Endothelial cell (in vitro differentiated cells): ENCODE results near the gene UGGT2. TPM values are rescaled to one million over a fixed set of nuclear protein-coding genes. Genes with fewer than 3 reads are reported as not detected.

Source experiments
- DNase-seq: peaks from one replicate; pipeline ENCODE4 v3.0.0; 2021; ENCODE audit warnings: low spot score
- H3K27ac Mint-ChIP-seq: one replicate; pipeline ENCODE4 v1.8.0; 2021; ENCODE audit warnings: mixed read lengths, inconsistent platforms; ENCODE audit not compliant: unreplicated experiment
- H3K27me3 Mint-ChIP-seq: one replicate; pipeline ENCODE4 v1.8.0; 2021; ENCODE audit warnings: mild to moderate bottlenecking, moderate library complexity, mixed read lengths, inconsistent platforms; ENCODE audit not compliant: unreplicated experiment
- H3K36me3 Mint-ChIP-seq: one replicate; pipeline ENCODE4 v1.8.0; 2021; ENCODE audit warnings: mild to moderate bottlenecking, low read depth, mixed read lengths, inconsistent platforms; ENCODE audit not compliant: unreplicated experiment
- H3K4me1 Mint-ChIP-seq: one replicate; pipeline ENCODE4 v1.8.0; 2021; ENCODE audit warnings: mild to moderate bottlenecking, mixed read lengths, inconsistent platforms; ENCODE audit not compliant: unreplicated experiment
- H3K4me3 Mint-ChIP-seq: one replicate; pipeline ENCODE4 v1.8.0; 2021; ENCODE audit warnings: mild to moderate bottlenecking, mixed read lengths, inconsistent platforms; ENCODE audit not compliant: unreplicated experiment
- H3K9me3 Mint-ChIP-seq: one replicate; pipeline ENCODE4 v1.8.0; 2021; ENCODE audit warnings: mixed read lengths, inconsistent platforms; ENCODE audit not compliant: unreplicated experiment
- CTCF ChIP-seq: fragments of 200-600 bp; sonication (generic); IDR thresholded peaks from one replicate; pipeline ENCODE4 v1.5.0; 2021; ENCODE audit warnings: antibody characterized with exemption; ENCODE audit not compliant: unreplicated experiment
- total RNA-seq: library from RNA; stranded (reverse); fragmentation: NEBNext Ultra II Directional; extraction: Animal tissue kit (Norgen Biotek cat#: 25700); gene quantifications from one replicate; pipeline ENCODE4 v1.2.1, GENCODE V29; 2021; ENCODE audit not compliant: unreplicated experiment

Gene UGGT2
- total RNA-seq, 1 donor from 2014 or later: 23.7 TPM

GRCh38 chr13:96033220-96034015 lies 19.8 kb downstream of the UGGT2 start:
- no peak for TF ChIP-seq CTCF
- Mint-ChIP-seq H3K4me1 (no peaks in the 10 kb centered on the region), H3K27me3 (no peaks in the 10 kb centered on the region), H3K4me3 (no peak overlapping the region), H3K9me3 (no peaks in the 10 kb centered on the region), H3K36me3 (peaks cover 8% of the 10 kb centered on the region), H3K27ac (no peak overlapping the region)
- DNase-seq: no peak

GRCh38 chr13:96032717-96033116 lies 20.5 kb downstream of the UGGT2 start:
- no peaks in the 10 kb centered on the region for H3K4me1 Mint-ChIP-seq

GRCh38 chr13:96029002-96029401 lies 24.2 kb downstream of the UGGT2 start:
- Mint-ChIP-seq H3K27me3 (no peaks in the 10 kb centered on the region), H3K4me1 (peaks cover 6% of the 10 kb centered on the region), H3K4me3 (no peak overlapping the region), H3K9me3 (no peaks in the 10 kb centered on the region), H3K36me3 (peaks cover 5% of the 10 kb centered on the region), H3K27ac (no peak overlapping the region)
- DNase-seq: no peak
- TF ChIP-seq CTCF: no peak

More at GRCh38 chr13:96032717-96033116, 20.5 kb downstream of the UGGT2 start:
- Mint-ChIP-seq H3K27me3 (no peaks in the 10 kb centered on the region), H3K4me3 (no peak overlapping the region), H3K27ac (no peak overlapping the region), H3K36me3 (peaks cover 8% of the 10 kb centered on the region), H3K9me3 (no peaks in the 10 kb centered on the region)
- no peak for DNase-seq
- no peak for TF ChIP-seq CTCF

- Mint-ChIP-seq H3K27me3 (no peaks in the 10 kb centered on the region), H3K9me3 (no peaks in the 10 kb centered on the region), H3K27ac (no peak overlapping the region), H3K4me3 (no peak overlapping the region), H3K36me3 (no peaks in the 10 kb centered on the region), H3K4me1 (peaks cover 6% of the 10 kb centered on the region)
- TF ChIP-seq CTCF: no peak
- no peak for DNase-seq
These were observed 25.7 kb downstream of the UGGT2 start for GRCh38 chr13:96027496-96027895.

GRCh38 chr13:96025283-96025682 lies 27.9 kb downstream of the UGGT2 start:
- Mint-ChIP-seq H3K27ac (no peak overlapping the region), H3K36me3 (no peaks in the 10 kb centered on the region), H3K9me3 (no peaks in the 10 kb centered on the region), H3K4me3 (no peak overlapping the region), H3K4me1 (peaks cover 6% of the 10 kb centered on the region), H3K27me3 (no peaks in the 10 kb centered on the region)
- TF ChIP-seq CTCF: no peak
- DNase-seq: no peak
